GM12874 (cell line): ENCODE data around the gene ZNF682.

Experiments used
- CTCF ChIP-seq: IDR thresholded peaks from 2 replicates; pipeline ENCODE4 v1.5.1; 2011; ENCODE audit warnings: low read depth, mild to moderate bottlenecking, control low read depth, low read length, moderate library complexity; ENCODE audit not compliant: insufficient read depth

The ZNF682 gene

GRCh38 chr19:20039203-20039723 lies at the start of gene ZNF682:
ZNF682 (minus strand) TSS chr19:20039505; CDS start chr19:20039345, 160 bp downstream.
- no peak for TF ChIP-seq CTCF

DNA sequence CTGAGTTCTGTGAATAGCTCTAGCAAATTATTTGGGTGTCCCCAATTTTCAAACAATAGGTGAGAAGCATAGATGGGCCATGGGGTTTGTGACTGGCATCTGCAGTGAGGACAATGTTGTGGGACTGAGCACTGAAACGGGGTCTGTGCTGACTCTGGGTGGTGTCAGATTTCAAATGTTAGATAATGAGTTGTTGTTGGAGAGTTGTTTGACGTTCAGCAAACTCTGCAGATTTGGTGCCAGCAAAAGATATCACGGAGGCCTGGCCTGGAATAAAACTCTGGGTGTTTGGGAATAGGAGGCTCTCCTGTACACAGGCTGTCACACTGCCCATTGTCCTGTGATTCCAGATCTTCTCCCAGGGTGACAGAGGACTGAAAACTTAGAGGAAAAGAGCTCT lies 41.4 kb upstream of the ZNF682 start:
- no peak for TF ChIP-seq CTCF

- no peak for TF ChIP-seq CTCF
These were observed 40.2 kb upstream of the ZNF682 start for GRCh38 chr19:20079476-20079875.

- TF ChIP-seq CTCF = no peak
These were observed 39.3 kb upstream of the ZNF682 start for GRCh38 chr19:20078581-20079031.

- TF ChIP-seq CTCF = no peak
These were observed 38.6 kb upstream of the ZNF682 start, which contains the start of gene ZNF90 for GRCh38 chr19:20077791-20078463. ZNF90 (plus strand) TSS chr19:20078000; CDS start chr19:20078133, 133 bp downstream.

DNA sequence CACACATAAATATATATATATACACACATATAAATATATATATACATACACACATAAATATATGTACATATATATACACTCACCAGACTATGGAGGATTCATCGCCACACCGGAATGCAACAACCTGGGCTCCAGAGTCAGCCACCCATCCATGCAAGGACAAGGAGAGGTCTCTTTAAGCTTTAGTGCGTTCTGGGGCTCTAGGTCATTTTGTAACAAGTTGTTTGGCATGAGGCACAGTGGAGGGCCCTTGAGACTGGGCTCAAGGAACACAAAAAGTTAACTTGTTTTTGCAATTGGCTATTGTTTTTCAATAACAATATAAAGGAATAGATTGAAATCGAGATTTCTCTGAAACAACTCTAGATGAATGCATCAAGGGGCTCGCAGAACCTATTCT lies 33.6 kb upstream of the ZNF682 start:
- TF ChIP-seq CTCF = no peak

- no peak for TF ChIP-seq CTCF
These were observed 31.4 kb upstream of the ZNF682 start for GRCh38 chr19:20070691-20071090.
